HG03571 (cell line): ENCODE results near the gene SLIT3.
"Not testable (repeated sequence)": the region's sequence is repeated elsewhere in the genome, so short reads cannot be mapped to it uniquely, and the experiment has no call there.

Source experiments
- ATAC-seq: cut with Tn5 transposase; IDR thresholded peaks from one replicate; pipeline ENCODE4 v1.9.1; 2021; ENCODE audit not compliant: unreplicated experiment

Gene SLIT3

GRCh38 chr5:168638846-168639245, 662.1 kb downstream of the SLIT3 start:
- ATAC-seq = not testable (repeated sequence)

- no peak for ATAC-seq
These were observed 663.1 kb downstream of the SLIT3 start for GRCh38 chr5:168637793-168638192.

GRCh38 chr5:168637281-168637680, 663.7 kb downstream of the SLIT3 start:
- ATAC-seq = no peak

GRCh38 chr5:168630958-168631357, 670.0 kb downstream of the SLIT3 start:
- ATAC-seq = not testable (repeated sequence)

DNA sequence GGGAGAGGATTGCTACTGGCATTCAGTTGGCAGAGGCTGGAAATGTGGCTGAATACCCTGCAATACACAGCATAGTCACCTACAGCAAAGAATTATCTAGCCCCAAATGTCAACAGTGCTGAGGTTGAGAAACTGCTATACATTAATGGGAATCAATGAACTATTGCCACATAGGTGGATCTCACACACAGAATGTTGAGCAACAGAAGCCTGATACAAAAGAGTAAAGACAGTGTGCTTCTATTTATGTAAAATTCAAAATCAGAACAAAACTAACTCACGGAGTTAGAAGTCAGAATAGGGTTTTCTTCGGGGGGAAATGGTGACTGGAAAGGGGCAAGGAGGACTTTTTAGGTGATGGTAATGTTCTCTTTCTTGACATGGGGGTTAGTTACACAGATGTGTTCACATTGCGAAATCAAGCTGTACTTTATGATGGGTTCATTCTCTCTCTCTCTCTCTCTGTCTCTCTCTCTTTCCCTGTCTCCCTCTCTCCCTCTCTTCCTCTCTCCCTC, 676.0 kb downstream of the SLIT3 start:
- no peak for ATAC-seq

GRCh38 chr5:168620807-168621206, 680.1 kb downstream of the SLIT3 start:
- ATAC-seq = no peak

GRCh38 chr5:168614661-168615060, 686.3 kb downstream of the SLIT3 start:
- no peak for ATAC-seq

DNA sequence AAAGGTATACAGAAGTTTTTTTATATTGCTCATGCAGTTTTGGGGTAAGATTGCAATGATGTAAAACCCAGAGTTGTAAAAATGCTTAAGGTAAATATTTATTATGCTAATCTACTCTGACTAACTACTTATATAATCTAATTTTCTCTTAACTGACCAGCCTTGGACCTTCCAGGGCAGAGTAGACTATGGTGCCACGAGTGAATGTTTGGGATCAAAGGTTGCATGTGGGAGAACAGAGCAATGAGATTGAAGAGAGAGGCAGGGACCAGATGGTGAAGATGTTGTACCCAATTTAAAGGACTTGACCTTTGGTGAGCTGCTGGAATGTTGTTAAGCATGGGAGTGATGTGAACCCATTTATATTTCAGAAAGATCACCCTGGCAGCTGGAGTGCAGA, 686.9 kb downstream of the SLIT3 start:
- ATAC-seq = no peak

DNA sequence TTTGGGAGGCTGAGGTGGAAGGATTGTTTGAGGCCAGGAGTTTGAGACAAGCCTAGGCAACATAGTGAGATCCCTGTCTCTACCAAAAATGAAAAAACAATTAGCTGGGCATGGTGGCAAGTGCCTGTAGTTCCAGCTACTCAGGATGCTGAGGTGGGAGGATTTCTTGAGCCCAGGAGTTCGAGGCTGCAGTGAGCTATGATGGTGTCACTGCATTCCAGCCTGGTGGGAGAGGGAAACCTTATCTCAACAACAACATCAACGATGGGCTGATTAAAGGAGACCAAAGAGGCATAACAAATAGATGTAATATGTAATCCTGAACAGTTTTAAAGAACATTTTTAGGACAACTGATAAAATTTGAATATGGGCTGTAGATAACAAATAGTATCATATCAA, 687.5 kb downstream of the SLIT3 start:
- no peak for ATAC-seq

GRCh38 chr5:168612996-168613395, 687.9 kb downstream of the SLIT3 start:
- ATAC-seq = no peak

- no peak for ATAC-seq
These were observed 688.8 kb downstream of the SLIT3 start for GRCh38 chr5:168612123-168612522.
